Activated CD4-positive, alpha-beta T cell treated with anti-CD3 and anti-CD28 coated beads, Interleukin-2, Interleukin-6, amounts not matched to agents 100 ng/mL and 50 ng/mL, durations not matched to agents 16 hours and 8 hours (primary cell): ENCODE data around the gene SHISAL2A.
"Not testable (repeated sequence)": the region's sequence is repeated elsewhere in the genome, so short reads cannot be mapped to it uniquely, and the experiment has no call there.

ENCODE experiments used
- DNase-seq: peaks from one replicate; pipeline ENCODE4 v3.0.0-alpha.2; 2020

The SHISAL2A gene

DNA sequence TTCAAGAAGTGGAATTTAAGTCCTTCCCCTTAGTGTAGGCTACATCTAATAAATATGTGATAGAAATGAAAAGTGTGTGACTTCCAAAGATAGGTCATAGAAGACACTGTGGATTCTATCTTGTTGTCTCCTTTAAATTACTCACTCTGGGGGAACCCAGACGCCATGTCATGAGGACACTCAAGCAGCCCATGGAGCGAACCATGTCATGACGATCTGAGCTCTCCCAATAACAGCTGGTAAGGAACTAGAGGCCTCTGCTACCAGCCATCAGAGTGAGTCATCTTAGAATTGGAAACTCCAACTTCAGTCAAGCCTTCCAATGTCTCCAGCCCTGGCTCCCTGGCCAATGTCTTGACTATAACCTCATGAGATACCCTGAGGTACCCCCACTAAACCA, 58.9 kb downstream of the SHISAL2A start:
- no peak for DNase-seq

DNA sequence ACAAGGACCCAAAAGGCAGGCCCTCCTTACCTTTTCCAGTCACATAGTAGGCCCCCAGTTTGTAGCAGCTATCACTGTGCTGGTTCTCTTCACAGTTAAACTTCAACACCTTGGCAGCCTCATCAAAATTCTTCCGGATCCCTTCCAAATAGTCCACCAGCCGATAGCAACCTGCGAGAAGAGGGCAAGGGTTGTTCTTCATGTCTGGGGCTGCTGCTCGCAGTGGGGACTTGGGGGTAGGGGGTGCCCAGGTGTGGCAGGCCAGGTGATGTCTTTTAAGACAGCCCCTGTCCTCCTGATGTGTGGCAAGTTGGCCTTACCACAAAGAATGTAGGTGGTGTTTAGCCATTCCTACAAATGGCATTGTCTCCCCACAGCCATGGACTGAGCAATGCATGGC, 59.7 kb downstream of the SHISAL2A start:
- DNase-seq, result no peak

DNA sequence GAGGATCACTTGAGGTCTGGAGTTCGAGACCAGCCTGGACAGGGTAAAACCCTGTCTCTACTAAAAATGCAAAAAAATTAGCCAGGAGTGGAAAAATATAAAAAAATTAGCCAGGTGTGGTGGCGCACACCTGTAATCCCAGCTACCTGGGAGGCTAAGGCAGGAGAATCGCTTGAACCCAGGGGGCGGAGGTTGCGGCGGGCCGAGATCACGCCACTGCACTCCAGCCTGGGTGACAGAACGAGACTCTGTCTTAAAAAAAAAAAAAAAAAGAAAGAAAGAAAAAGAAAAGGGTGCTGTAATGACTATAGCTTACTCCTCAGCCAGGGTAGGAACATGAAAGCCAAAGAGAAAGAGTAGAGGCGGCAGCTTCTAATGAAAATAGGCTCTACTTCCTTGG, 60.4 kb downstream of the SHISAL2A start:
- DNase-seq, result not testable (repeated sequence)

DNA sequence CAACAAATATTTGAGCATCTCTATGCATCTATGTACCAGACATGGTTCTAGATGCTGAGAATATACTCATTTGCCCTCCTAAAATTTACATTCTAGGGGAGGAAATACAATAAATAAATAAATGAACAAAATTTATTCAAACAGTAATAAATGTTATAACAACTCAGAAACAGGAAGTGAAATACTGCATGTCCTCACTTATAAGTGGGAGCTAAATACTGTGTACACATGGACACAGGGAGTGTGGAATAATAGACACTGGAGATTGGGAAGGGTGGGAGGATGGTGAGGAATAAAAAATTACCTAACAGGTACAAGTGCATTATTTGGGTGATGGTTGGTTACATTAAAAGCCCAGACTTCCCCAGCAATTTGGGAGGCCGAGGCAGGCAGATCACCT, 60.9 kb downstream of the SHISAL2A start:
- no peak for DNase-seq

DNA sequence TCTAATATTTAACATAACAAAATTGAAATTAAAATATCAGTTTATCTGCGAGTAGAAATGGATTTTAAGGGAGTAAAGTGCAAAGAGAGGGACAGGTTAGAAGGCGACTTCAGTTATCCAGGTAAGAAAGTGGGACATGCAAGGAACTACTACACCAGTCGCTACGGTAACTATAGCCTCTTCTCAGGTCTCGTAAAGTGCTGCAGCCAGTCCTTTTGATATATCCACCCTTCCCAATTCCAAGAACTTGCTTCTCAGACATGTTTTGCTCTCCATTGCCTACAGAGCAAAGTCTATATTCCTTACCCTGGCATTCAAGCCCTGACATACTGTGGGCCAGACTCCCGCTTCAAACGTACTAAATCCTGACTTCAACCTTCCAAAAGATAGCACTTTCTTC, 62.7 kb downstream of the SHISAL2A start:
- DNase-seq, result no peak

DNA sequence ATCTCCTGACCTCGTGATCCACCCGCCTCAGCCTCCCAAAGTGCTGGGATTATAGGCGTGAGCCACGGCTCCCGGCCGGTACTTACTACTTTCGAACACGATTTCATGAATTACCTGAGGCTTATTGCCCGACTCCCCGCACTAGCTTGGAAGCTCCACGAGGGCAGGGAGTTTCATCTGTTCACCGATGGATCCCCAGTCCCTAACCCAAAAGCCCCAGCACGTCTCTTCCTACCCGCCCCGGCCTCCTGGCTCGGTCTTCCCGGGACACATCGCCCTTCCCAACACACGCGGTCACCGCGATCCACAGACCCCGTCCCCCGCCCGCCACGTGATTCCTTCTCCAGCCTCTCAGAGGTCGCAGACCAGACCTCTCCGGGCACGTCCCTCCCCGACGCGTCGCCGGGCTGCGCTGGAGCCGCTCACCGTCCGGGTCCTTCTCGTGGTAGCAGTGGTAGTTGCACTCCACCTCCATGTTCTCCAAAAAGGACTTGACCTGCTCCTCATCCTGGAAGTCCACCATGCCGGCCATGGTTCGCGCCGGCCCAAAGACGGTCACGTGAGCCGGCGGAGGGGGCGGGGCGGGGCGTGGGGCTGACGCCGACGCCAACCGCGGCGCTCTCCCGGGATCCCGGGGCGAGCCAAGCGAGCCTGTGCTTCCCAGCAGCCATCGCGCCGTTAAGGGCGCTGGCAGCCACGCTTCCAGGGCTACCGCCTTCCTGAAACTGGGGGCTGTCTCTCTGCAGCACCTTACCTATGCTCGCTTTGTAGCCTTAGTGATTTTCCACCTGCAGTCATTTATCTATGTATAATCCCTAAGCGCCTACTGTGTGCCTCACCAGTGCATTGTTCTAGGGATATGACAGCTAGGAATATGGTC, 65.1 kb downstream of the SHISAL2A start, which contains the start of gene COA7:
Gene COA7, minus strand, starts transcription at position 553 of the 880 bp plus-strand sequence. Its CDS starts 21 bp downstream, at position 532.
- DNase-seq, result peak; percentile 88

DNA sequence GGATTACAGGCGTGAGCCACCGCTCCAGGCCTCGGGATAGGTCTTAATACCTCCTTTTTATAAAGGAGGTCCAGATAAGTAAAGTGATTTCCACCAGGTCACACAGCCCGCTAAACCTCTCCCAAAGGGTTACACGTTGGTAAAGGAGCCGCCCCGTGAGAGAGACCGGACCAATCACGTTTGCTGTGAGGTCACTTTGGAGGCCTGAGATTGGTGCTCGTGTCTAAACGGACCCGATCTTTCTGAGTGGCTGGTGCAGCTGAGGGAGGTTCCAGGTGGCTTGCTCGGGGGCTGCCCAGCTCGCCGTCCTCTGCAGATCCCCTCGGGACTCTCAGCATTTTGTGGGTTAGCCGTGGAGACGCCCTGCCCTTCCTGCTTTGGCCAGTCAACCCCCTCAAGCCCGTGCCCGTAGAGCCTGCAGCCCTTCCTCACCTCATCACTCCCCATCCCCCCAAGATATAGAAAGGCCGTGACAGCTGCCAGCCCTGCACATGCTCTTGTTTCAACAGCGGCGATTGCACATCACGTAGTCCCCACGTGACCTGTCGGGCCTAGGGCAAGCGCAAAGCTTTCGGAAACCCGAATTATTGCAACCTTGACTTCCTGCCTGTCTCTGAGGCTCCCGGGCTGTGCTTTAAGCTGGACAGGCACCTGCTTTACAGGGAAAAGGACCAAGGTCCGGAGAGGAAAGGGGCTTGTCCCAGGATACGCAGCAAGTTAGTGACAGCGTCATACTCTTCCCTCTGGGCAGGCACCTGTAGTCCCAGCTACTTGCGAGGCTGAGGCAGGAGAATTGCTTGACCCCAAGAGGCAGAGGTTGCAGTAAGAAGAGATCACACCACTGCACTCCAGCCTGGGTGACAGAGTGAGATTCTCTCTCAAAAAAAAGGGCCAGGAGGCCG, 70.2 kb downstream of the SHISAL2A start:
- peak; percentile 93 for DNase-seq

DNA sequence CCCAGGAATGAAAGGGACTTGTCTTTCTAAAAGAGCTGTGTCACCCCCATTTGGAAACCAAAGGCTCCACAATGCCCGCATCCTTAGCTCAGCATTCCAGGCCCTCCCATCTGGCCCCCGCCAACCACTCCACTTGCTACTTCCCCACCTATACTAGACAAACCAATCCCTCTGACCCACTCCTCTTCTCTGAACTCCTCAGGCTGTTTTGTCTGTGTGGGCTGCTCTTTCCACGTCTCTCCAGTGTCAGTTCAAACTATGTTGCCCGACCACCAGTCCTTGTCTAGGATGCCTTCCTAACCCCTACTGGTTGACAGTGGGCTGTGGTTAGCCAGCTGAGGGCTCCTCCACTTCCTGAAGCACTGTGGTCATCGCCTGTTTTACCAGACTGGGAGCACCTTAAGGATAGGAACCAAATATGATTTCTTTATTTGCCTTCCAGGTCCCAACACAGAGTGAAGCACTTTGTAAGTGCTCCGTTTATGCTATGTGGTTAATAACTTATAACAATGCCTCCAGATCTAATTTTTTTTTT, 73.2 kb downstream of the SHISAL2A start:
- no peak for DNase-seq
